Measurements from ENCODE around the gene PNPLA8.
"Not testable (repeated sequence)": the region's sequence is repeated elsewhere in the genome, so short reads cannot be mapped to it uniquely, and the experiment has no call there.

PNPLA8 gene

GRCh38 chr7:108568801-108569380, 43.0 kb upstream of the PNPLA8 start:
- in situ Hi-C loops (cut with HindIII; ENCODE audit: low sequenced_read_pairs): no loop called here
- DNase-seq (ENCODE audit: low read depth, low spot score): no peak
- H3K4me3 ChIP-seq (ENCODE audit: low read depth, low read length): peak overlapping the region; percentile 95

GRCh38 chr7:108565987-108566386, 40.1 kb upstream of the PNPLA8 start:
- in situ Hi-C loops (cut with HindIII; ENCODE audit: low sequenced_read_pairs): no loop called here
- no peak overlapping the region for H3K4me3 ChIP-seq (ENCODE audit: low read depth, low read length)
- DNase-seq (ENCODE audit: low read depth, low spot score): no peak
- TF ChIP-seq CTCF (IDR thresholded peaks at IDR 0.05; ENCODE audit: low read depth, low read length): no peak

More at GRCh38 chr7:108568801-108569380, 43.0 kb upstream of the PNPLA8 start:
- TF ChIP-seq CTCF (IDR thresholded peaks at IDR 0.05; ENCODE audit: low read depth, low read length): no peak

- H3K4me3 ChIP-seq (ENCODE audit: low read depth, low read length): no peak overlapping the region
- TF ChIP-seq CTCF (IDR thresholded peaks at IDR 0.05; ENCODE audit: low read depth, low read length): no peak
- DNase-seq (ENCODE audit: low read depth, low spot score): peak; percentile 19
- in situ Hi-C loops (cut with HindIII; ENCODE audit: low sequenced_read_pairs): no loop called here
These were observed 35.2 kb upstream of the PNPLA8 start for GRCh38 chr7:108561047-108561619.

- no peak for DNase-seq (ENCODE audit: low read depth, low spot score)
- no peak for TF ChIP-seq CTCF (IDR thresholded peaks at IDR 0.05; ENCODE audit: low read depth, low read length)
- in situ Hi-C loops (cut with HindIII; ENCODE audit: low sequenced_read_pairs): no loop called here
These were observed 33.3 kb upstream of the PNPLA8 start for GRCh38 chr7:108559253-108559652.

GRCh38 chr7:108557617-108558016, 31.7 kb upstream of the PNPLA8 start:
- H3K4me3 ChIP-seq (ENCODE audit: low read depth, low read length): no peak overlapping the region
- TF ChIP-seq CTCF (IDR thresholded peaks at IDR 0.05; ENCODE audit: low read depth, low read length): no peak
- no peak for DNase-seq (ENCODE audit: low read depth, low spot score)
- in situ Hi-C loops (cut with HindIII; ENCODE audit: low sequenced_read_pairs): no loop called here

More at GRCh38 chr7:108559253-108559652, 33.3 kb upstream of the PNPLA8 start:
- H3K4me3 ChIP-seq (ENCODE audit: low read depth, low read length): no peak overlapping the region

- DNase-seq (ENCODE audit: low read depth, low spot score): no peak
- TF ChIP-seq CTCF (IDR thresholded peaks at IDR 0.05; ENCODE audit: low read depth, low read length): no peak
- no peak overlapping the region for H3K4me3 ChIP-seq (ENCODE audit: low read depth, low read length)
These were observed 31.3 kb upstream of the PNPLA8 start for GRCh38 chr7:108557191-108557590.

GRCh38 chr7:108556665-108557064, 30.7 kb upstream of the PNPLA8 start:
- H3K4me3 ChIP-seq (ENCODE audit: low read depth, low read length); in situ Hi-C loops (cut with HindIII; ENCODE audit: low sequenced_read_pairs); DNase-seq (ENCODE audit: low read depth, low spot score): not testable (repeated sequence)

More at GRCh38 chr7:108557191-108557590, 31.3 kb upstream of the PNPLA8 start:
- in situ Hi-C loops (cut with HindIII; ENCODE audit: low sequenced_read_pairs): no loop called here

GRCh38 chr7:108548141-108548896, 22.4 kb upstream of the PNPLA8 start:
- H3K4me3 ChIP-seq (ENCODE audit: low read depth, low read length); in situ Hi-C loops (cut with HindIII; ENCODE audit: low sequenced_read_pairs): not testable (repeated sequence)

More at GRCh38 chr7:108548141-108548896, 22.4 kb upstream of the PNPLA8 start:
- not testable (repeated sequence) for DNase-seq (ENCODE audit: low read depth, low spot score)

All from astrocyte of the spinal cord (primary cell).